ELF-1 (cell line): ENCODE measurements around the gene KAZALD1.
A peak's percentile ranks its signal among the peaks of the same experiment; 100 is the strongest.

Experiments
- DNase-seq: peaks from one replicate; pipeline ENCODE4 v3.0.0-alpha.2; 2016; ENCODE audit warnings: low read depth, low spot score

The KAZALD1 gene

GRCh38 chr10:101047961-101048892 is 13.6 kb upstream of the KAZALD1 start:
- DNase-seq: peak; percentile 75

DNA sequence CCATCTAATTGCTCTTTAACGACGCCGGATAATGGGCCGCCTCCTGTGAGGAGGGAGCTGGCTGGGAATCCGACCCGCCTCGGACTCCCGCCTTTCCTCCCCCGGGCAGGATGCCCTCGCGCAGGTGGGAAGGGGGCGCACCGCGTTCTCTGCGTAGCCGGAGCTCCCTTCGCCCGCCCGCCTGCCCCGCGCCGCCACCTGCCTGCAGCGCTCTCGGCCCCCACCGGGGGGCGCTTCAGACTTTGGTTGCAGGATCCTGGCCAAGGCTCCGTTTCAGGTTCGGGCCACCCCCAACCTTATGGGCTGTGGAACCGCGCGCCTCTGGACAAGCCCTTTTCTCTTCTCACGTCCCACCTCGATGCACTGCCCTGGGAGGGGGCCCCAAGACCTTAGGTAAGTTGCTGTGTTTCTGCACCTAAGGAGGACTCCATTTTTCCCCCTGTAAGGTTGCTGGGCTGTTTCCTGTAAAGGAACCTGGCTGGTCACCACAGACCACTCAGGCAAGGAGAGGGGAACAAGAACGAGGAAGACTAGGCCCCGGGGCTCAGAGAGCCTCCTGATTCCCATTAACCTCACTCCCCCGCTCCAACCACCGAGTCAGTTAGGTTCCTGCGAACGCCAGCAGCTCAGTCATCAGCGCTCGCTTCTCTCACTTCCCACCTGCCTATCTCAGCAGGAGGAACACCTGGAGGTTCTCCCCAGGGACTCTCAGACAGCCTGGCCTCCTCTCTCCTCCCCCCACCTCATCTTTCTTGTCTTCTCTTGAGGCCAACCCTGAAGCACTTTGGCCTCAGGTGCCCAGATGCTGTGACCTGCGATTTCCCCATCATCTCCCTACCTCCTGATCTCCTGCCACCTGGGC is 11.3 kb upstream of the KAZALD1 start:
- DNase-seq: peak; percentile 86

DNA sequence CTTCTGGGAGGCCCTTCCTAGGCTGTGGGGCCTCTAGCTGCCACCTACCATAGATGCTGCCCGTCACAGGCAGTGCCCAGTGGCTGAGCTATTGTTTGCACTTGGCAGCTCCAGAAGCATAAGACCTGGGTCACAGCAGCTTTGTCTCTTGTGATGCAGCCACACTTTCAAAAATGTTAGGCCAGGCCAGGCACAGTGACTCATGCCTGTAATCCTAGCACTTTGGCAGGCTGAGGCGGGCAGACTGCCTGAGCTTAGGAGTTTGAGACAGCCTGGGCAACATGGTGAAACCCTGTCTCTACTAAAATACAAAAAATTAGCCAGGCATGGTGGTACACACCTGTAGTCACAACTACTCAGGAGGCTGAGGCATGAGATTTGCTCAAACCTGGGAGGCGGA is 9.5 kb upstream of the KAZALD1 start:
- no peak for DNase-seq

DNA sequence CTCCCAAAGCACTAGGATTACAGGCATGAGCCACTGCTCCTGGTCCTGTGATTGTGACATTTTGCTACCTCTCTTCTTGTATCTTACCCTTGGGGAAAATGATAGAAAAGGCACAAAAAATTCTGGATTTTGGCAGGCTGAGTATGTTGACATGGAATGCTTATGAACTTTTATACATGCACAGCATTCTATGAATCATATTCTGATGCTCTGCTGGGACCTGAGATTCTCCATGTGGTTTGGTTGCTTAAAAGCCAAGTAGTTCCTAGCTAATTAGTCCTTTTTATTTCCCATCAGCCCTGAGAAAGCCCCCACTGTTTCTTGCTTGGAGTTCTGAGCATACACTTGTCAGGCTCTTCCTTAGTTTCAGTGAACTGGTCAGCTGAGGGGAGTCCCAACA is 8.3 kb upstream of the KAZALD1 start:
- DNase-seq: no peak

DNA sequence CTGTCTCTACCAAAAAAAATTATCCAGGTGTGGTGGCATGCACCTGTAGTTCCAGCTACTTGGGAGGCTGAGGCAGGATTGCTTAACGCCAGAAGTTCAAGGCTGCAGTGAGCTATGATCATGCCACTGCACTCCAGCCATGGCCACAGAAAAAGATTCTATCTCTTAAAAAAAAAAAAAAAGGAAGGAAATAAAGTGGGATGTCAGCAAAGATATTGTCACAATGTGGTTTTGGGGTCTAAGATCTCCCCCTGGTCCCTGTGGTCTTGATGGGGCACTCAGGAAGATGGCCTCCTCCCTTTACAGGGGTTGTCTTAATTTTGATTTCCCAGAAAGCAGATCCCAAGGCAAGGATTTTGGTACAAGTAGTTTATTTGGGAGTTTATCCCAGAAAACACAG is 7.4 kb upstream of the KAZALD1 start:
- DNase-seq: no peak

DNA sequence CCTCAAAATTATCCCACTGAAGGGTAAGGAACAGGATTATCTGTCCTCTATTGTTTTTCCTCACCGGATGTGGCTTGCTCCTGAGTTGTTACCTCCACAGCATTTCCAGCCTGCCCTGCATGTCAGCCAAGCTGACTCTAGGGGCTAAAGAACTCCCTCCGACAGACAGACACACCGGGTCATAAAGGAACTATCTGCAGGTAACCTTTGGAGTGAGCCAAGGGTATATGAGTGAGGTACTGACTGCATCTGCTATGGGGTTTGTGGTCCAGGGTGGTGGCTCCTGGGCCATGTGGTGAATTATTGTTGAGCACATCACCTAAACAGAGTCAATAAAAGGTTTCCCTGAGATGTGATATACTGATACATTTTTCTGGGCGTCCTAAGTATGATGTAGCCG is 6.9 kb upstream of the KAZALD1 start:
- no peak for DNase-seq

DNA sequence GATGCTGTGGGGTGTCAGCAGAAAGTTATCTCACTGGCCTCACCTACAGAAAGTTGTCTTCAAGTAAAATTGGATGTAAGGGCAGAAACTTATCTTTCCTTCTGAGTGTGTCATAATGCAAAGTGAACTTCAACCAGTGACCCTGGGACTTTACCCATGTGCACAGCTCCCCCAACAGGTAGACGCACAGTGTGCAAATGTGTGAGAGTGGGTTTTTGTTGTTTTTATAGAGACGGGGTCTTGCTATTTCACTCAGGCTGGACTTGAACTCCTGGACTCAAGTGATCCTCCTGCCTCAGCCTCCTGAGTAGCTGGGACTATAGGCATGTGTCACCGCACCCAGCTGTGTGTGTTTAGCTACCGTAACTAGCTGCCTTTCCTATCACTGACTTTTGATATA is 6.4 kb upstream of the KAZALD1 start:
- no peak for DNase-seq

- no peak for DNase-seq
Observed at GRCh38 chr10:101056365-101057151, 5.2 kb upstream of the KAZALD1 start.

- peak; percentile 96 for DNase-seq
Observed at GRCh38 chr10:101060036-101060950, 1.5 kb upstream of the KAZALD1 start.

GRCh38 chr10:101060951-101061623 is 702 bp upstream of the KAZALD1 start:
- peak; percentile 98 for DNase-seq

DNA sequence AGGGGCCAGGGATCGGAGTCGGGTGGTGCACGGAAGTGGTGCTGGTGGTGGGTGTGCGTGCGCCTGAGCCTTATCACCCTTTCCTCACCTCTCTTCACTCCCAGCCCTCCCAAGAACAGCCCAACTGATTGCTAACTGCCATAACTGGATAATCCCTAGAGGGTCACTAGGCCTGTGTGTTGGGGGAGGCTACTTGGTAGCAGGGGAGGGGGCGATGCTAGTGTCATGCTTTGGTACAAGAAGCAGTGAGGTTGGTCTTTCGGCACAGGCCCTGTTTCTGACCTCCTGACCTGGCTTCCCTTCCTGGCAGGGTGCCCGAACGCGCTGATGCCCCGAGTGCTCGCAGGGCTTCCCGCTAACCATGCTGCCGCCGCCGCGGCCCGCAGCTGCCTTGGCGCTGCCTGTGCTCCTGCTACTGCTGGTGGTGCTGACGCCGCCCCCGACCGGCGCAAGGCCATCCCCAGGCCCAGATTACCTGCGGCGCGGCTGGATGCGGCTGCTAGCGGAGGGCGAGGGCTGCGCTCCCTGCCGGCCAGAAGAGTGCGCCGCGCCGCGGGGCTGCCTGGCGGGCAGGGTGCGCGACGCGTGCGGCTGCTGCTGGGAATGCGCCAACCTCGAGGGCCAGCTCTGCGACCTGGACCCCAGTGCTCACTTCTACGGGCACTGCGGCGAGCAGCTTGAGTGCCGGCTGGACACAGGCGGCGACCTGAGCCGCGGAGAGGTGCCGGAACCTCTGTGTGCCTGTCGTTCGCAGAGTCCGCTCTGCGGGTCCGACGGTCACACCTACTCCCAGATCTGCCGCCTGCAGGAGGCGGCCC is 652 bp downstream of the KAZALD1 start:
- DNase-seq: peak; percentile 94

- DNase-seq: no peak
Observed at GRCh38 chr10:101063050-101063525, 1.3 kb downstream of the KAZALD1 start.

DNA sequence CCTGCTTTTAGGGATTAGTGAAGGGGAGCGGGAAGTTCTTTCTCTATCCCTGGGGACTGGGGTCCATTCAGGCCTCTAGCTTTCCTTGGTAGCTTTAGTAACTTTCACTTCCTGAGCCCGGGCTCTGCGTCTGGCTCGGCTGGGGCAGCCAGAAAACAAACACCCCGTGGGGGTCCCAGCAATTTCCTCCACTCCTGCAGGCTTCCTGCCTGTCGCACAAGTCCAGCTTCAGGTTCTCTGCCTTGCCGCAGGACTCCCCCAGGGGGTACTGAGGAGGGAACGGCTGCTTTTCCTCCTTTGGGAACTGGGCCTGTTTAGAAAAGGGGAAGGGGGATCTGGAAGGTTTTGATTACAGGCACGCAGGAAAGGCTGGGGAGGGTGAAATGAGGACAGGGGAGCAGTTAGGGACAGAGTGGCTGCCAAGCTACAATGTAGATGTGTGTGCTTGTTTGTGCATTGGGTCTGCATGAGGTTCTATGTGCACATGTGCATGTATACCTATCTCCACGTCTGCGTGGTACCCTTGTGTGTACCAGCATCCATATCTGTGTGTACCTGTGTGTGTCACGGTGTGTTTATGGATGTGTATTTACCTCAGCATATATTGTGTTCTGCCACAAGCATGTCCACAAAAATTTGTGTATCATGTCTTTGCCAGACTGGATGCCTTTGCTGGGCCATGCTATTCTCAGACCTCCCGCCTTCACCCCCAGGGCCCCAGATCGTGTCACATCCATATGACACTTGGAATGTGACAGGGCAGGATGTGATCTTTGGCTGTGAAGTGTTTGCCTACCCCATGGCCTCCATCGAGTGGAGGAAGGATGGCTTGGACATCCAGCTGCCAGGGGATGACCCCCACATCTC is 2.0 kb downstream of the KAZALD1 start:
- DNase-seq: peak; percentile 31

DNA sequence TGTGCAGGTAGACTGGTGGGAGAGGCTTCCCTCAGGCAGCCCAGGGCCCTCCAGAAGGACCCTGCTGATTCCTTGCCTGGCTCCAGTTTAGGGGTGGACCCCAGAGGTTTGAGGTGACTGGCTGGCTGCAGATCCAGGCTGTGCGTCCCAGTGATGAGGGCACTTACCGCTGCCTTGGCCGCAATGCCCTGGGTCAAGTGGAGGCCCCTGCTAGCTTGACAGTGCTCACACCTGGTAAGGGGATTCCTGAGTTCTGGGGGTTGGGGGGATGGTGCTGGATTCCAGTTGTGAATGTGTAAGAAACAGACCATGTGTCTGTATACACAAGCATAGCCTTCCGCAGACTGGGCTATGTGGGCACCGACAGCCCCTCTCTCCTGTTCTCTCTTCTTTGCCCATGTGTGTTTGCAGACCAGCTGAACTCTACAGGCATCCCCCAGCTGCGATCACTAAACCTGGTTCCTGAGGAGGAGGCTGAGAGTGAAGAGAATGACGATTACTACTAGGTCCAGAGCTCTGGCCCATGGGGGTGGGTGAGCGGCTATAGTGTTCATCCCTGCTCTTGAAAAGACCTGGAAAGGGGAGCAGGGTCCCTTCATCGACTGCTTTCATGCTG is 2.7 kb downstream of the KAZALD1 start:
- DNase-seq: no peak

GRCh38 chr10:101065481-101066145 is 3.8 kb downstream of the KAZALD1 start:
- DNase-seq: no peak

DNA sequence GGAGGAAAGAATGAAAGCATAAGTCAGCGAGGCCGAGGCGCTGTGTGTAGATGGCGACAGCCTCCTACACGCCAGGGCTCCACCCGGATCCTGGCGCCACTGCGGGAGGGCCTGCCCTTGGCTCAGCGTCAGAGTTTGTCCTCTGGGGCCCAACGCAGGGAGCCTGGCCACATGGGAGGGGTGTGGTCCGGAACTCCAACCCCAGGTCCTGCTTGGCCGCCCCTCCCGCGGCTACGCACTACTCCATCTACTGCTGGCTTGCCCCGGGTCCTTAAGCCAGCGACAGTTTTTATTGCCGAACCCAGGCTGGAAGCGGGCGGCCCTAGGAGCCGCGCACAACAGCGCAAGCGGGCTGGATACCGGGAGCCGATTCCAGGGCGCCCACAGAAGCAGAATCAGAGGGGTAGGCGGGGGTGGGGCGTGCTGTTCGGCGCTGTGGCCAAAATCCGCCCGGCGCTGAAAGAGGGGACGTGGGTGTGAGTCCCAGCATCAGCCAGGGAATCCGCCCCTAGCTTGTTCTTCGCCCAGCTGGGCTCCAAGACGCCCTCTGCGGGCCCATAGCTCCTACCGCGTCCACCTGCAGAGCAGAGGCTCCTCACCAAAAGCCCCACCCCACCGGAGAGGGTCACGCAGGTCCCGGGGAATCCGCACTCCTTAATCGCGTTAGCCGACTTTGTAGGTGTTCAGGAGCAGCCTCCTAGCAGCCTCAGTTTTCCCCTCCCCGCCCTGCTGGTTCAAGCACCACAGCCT is 4.5 kb downstream of the KAZALD1 start:
- peak; percentile 76 for DNase-seq
